Measurements from ENCODE around the gene TBX5. TPM values are rescaled to one million over a fixed set of nuclear protein-coding genes. Genes with fewer than 3 reads are reported as not detected.

Gene TBX5
- total RNA-seq, 1 donor from 2014 or later, result not detected

GRCh38 chr12:114305446-114305845, 100.5 kb downstream of the TBX5 start:
- Histone ChIP-seq H3K4me1 (no peaks in the 10 kb centered on the region), H3K27ac (no peak overlapping the region), H3K27me3 (no peaks in the 10 kb centered on the region), H3K9me3 (no peaks in the 10 kb centered on the region), H3K4me3 (no peak overlapping the region), H3K36me3 (no peaks in the 10 kb centered on the region)
- no peak for DNase-seq (ENCODE audit: extremely low spot score in 2 of 2)
- intact Hi-C loops (cut with DNase I), result no loop called here
- no peak for TF ChIP-seq CTCF (IDR thresholded peaks at IDR 0.05)
- TF ChIP-seq POLR2AphosphoS5 (IDR thresholded peaks at IDR 0.05; ENCODE audit: insufficient read depth in 1 of 2, low read depth in 1 of 2), result no peak
- TF ChIP-seq POLR2A (IDR thresholded peaks at IDR 0.05), result no peak

All from vagina (tissue), 2 donors.